HG02571 (cell line): ENCODE data around the gene PCNX2.

Experiments used
- ATAC-seq: cut with Tn5 transposase; IDR thresholded peaks from one replicate; pipeline ENCODE4 v1.9.1; 2021; ENCODE audit warnings: mild to moderate bottlenecking, moderate library complexity; ENCODE audit not compliant: unreplicated experiment

PCNX2 gene

GRCh38 chr1:232943679-232944252 lies 351.8 kb downstream of the PCNX2 start:
- ATAC-seq, result no peak

- ATAC-seq, result no peak
Measured at GRCh38 chr1:232942413-232943294, 352.9 kb downstream of the PCNX2 start.

- no peak for ATAC-seq
Measured at GRCh38 chr1:232940262-232940661, 355.3 kb downstream of the PCNX2 start.

- ATAC-seq, result no peak
Measured at GRCh38 chr1:232939748-232940147, 355.8 kb downstream of the PCNX2 start.

GRCh38 chr1:232938926-232939325 lies 356.6 kb downstream of the PCNX2 start:
- no peak for ATAC-seq

GRCh38 chr1:232937741-232938375 lies 357.7 kb downstream of the PCNX2 start:
- ATAC-seq, result no peak

- no peak for ATAC-seq
Measured at GRCh38 chr1:232936941-232937340, 358.6 kb downstream of the PCNX2 start.
